ENCODE results near the gene CCDC106. TPM values are rescaled to one million over a fixed set of nuclear protein-coding genes. Genes with fewer than 3 reads are reported as not detected.

The CCDC106 gene
- total and polyA plus RNA-seq, 7 donors = 5.5 to 22.9 (median 16.6) TPM

- intact Hi-C loops (cut with DNase I) = no loop called here
- Histone ChIP-seq H3K4me3 (peak overlapping the region; percentile 78 to 99 (median 85)), H3K36me3 (peaks cover 0 to 16% (median 2%) of the 10 kb centered on the region in 4 donors), H3K27me3 (no peaks in the 10 kb centered on the region), H3K4me1 (peaks cover 0 to 75% (median 68%) of the 10 kb centered on the region in 4 donors), H3K9me3 (no peaks in the 10 kb centered on the region), H3K27ac (peak overlapping the region; percentile 84 to 98 (median 97))
- TF ChIP-seq POLR2AphosphoS5 (IDR thresholded peaks at IDR 0.05) (no peak), EP300 (IDR thresholded peaks at IDR 0.05) (no peak), CTCF (IDR thresholded peaks at IDR 0.05) (no peak), POLR2A (IDR thresholded peaks at IDR 0.05) (no peak)
- 48 to 57% methylated on average over 12 of the region's 12 CpGs for WGBS, 2 donors
- DNase-seq = no peak
Observed at GRCh38 chr19:55644191-55644833, 3.7 kb upstream of the CCDC106 start.

- no peak for TF ChIP-seq POLR2A (IDR thresholded peaks at IDR 0.05)
- TF ChIP-seq POLR2AphosphoS5 (IDR thresholded peaks at IDR 0.05) = peak in 1 of 4 donors; percentile 14
- Histone ChIP-seq H3K36me3 (peaks cover 0 to 16% (median 2%) of the 10 kb centered on the region in 4 donors), H3K4me1 (peaks cover 0 to 72% (median 68%) of the 10 kb centered on the region in 4 donors), H3K9me3 (no peaks in the 10 kb centered on the region), H3K27ac (no peak overlapping the region), H3K4me3 (peak overlapping the region in 1 of 4 donors; percentile 91), H3K27me3 (no peaks in the 10 kb centered on the region)
- DNase-seq = no peak
- 86 to 90% methylated on average over 28 of the region's 28 CpGs for WGBS, 2 donors
- intact Hi-C loops (cut with DNase I) = no loop called here
Observed at GRCh38 chr19:55644842-55645511, 3.0 kb upstream of the CCDC106 start.

GRCh38 chr19:55645512-55645881 is 2.5 kb upstream of the CCDC106 start:
- H3K36me3 ChIP-seq = peaks cover 0 to 16% (median 3%) of the 10 kb centered on the region in 4 donors
- H3K9me3 ChIP-seq = no peaks in the 10 kb centered on the region
- TF ChIP-seq POLR2A (IDR thresholded peaks at IDR 0.05) (no peak), POLR2AphosphoS5 (IDR thresholded peaks at IDR 0.05) (no peak), EP300 (IDR thresholded peaks at IDR 0.05) (no peak), CTCF (IDR thresholded peaks at IDR 0.05) (no peak)
- H3K4me1 ChIP-seq = peaks cover 0 to 67% (median 64%) of the 10 kb centered on the region in 4 donors
- WGBS, 2 donors = 58 to 81% methylated on average over 5 of the region's 5 CpGs
- no peaks in the 10 kb centered on the region for H3K27me3 ChIP-seq
- no peak overlapping the region for H3K27ac ChIP-seq
- no peak for DNase-seq
- no peak overlapping the region for H3K4me3 ChIP-seq
- intact Hi-C loops (cut with DNase I) = no loop called here

- Histone ChIP-seq H3K27me3 (no peaks in the 10 kb centered on the region), H3K9me3 (no peaks in the 10 kb centered on the region), H3K4me1 (peaks cover 0 to 61% (median 54%) of the 10 kb centered on the region in 4 donors), H3K36me3 (peaks cover 0 to 18% (median 6%) of the 10 kb centered on the region in 4 donors), H3K27ac (peak overlapping the region; percentile 89 to 94 (median 92)), H3K4me3 (peak overlapping the region; percentile 86 to 98 (median 90))
- intact Hi-C loops (cut with DNase I) = no loop called here
- WGBS, 2 donors = 46 to 47% methylated on average over 14 of the region's 14 CpGs
- TF ChIP-seq EP300 (IDR thresholded peaks at IDR 0.05) = no peak
- no peak for TF ChIP-seq POLR2A (IDR thresholded peaks at IDR 0.05)
- no peak for TF ChIP-seq POLR2AphosphoS5 (IDR thresholded peaks at IDR 0.05)
- TF ChIP-seq CTCF (IDR thresholded peaks at IDR 0.05) = no peak
- DNase-seq = no peak
Observed at GRCh38 chr19:55646889-55647731, 902 bp upstream of the CCDC106 start.
